DND-41 (cell line): ENCODE measurements around the gene SCAF1.

Experiments used
- CTCF ChIP-seq: IDR thresholded peaks from 2 replicates; pipeline ENCODE4 v1.5.1; 2012; ENCODE audit warnings: borderline replicate concordance, low read length, moderate library complexity, mild to moderate bottlenecking; ENCODE audit not compliant: poor library complexity, severe bottlenecking; ENCODE audit errors: extremely low read depth
- EZH2 ChIP-seq: IDR thresholded peaks from 3 replicates; pipeline ENCODE4 v1.6.1; 2012; ENCODE audit warnings: borderline replicate concordance, low read depth, mild to moderate bottlenecking, moderate library complexity, low read length, inconsistent platforms; ENCODE audit not compliant: severe bottlenecking

DNA sequence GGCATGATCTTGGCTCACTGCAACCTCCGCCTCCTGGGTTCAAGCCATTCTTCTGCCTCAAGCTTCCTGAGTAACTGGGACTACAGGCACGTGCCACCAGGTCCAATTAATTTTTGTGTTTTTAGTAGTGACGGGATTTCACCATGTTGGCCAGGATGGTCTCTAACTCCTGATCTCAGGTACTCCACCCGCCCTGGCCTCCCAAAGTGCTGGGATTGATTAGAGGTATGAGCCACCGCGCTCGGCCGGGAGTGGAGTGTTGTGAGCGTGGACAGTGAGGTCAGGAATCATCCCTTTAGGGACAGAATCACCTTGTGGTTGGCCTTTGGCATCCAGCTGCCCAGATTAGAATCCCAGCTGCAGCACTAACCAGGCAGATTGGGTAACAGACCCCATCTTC is 12.3 kb upstream of the SCAF1 start:
- TF ChIP-seq CTCF (no peak), EZH2 (no peak)
